GM15510 (cell line): Measurements from ENCODE around the gene RAB31.

Experiments used
- POLR2A ChIP-seq: IDR thresholded peaks from 3 replicates; pipeline ENCODE4 v1.6.1; 2011; ENCODE audit warnings: borderline replicate concordance; ENCODE audit not compliant: insufficient read length; ENCODE audit errors: extremely low read depth

RAB31 gene

GRCh38 chr18:9829397-9829712 lies 121.3 kb downstream of the RAB31 start:
- TF ChIP-seq POLR2A, result no peak

GRCh38 chr18:9831036-9831722 lies 123.1 kb downstream of the RAB31 start:
- TF ChIP-seq POLR2A, result no peak

GRCh38 chr18:9831723-9832199 lies 123.7 kb downstream of the RAB31 start:
- TF ChIP-seq POLR2A, result no peak

- TF ChIP-seq POLR2A, result no peak
These were observed 124.8 kb downstream of the RAB31 start for GRCh38 chr18:9832871-9833270.

DNA sequence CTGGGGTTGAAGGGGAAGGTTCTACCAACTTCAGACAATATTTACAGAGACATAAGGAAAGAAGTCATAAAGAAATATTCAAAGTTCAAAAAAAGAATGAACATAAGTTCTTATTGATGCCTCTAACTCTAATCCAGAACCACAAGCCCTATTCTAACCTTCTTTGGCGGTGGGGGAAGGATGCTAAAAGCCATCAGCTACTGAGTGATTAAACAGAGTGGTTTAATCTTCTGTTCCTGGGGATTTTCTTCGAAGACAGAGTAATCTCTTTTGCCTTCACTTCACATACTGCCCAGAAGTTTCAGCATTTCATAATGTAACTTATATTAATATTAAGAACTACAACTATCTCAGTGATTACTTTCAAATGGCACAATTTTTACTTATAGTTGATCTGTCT lies 126.5 kb downstream of the RAB31 start:
- TF ChIP-seq POLR2A, result no peak

- TF ChIP-seq POLR2A, result no peak
These were observed 127.1 kb downstream of the RAB31 start for GRCh38 chr18:9835113-9835755.

GRCh38 chr18:9835825-9836224 lies 127.7 kb downstream of the RAB31 start:
- no peak for TF ChIP-seq POLR2A

DNA sequence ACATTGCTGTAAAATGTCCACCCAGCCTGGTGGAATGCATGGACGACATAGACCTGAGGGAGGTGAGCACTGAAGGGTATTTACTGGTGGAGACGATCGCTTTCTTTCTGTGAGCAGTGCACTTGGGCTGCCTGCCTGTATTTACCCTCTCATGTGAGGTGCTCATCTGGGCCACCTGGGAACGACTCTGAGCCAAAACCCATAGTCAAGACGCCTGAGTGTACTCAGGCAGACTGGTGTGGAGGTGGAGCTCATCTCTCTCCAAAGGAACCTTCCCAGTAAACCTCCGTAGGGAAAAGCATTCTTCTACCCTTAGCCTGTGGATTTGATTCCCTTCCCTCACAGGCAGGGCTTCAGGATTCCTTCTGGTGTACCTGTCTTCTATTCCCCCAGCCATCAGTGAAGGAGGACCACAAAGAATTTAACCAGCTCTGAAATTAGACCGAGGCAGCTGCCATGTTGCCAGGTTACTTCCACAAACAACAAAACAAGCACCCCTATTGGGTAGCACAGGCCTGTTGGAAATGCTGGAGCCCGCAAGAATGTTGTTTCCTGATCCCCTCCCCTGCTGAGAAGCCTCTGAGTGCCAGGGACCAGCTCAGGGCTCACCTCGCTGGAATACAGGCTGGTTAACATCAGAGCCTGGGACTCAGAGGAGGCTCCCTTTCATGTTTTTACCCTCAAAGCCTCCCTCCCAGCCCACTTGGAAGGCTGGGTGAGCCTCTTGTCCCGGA lies 130.2 kb downstream of the RAB31 start:
- TF ChIP-seq POLR2A, result no peak

DNA sequence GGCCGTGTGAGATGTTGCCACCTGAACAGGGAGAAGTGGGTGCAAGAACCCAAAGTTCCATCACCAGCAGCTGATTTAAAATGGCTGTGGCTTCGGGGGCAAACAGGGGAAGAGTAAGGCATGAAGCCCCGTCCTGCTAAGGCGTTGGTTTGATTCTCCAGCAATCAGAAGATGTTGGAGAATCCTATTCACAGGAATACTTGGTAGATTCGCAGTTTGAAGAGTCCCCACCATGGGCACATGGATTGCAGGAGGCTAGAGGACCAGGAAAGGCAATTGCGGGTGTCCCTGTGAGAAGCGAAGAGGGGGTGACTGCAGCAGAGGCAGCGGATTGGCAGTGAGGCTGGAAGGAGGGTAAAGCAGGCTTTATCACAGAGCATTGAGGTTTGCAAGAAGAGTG lies 131.1 kb downstream of the RAB31 start:
- TF ChIP-seq POLR2A, result no peak

GRCh38 chr18:9839853-9840252 lies 131.8 kb downstream of the RAB31 start:
- TF ChIP-seq POLR2A, result no peak

- no peak for TF ChIP-seq POLR2A
These were observed 133.7 kb downstream of the RAB31 start for GRCh38 chr18:9841752-9842151.

DNA sequence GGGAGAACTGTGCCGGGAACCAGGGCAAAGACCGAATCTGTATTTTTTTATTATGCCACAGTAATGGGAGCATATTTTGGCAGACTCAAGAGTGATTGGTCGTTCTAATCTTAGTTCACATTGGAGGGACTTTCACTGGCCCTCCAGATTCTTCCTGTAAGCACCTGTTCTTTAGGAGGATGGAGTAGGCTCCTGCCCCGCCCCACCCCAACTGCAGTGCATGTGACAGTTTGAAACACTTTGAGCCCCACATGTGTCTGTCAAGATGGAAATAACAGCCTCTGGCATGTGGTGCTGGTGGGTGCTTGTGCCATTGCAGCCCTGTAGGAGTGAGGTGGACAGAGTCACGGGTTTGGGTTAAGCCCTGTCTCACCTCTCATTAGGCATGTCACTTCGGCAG lies 134.3 kb downstream of the RAB31 start:
- no peak for TF ChIP-seq POLR2A

- TF ChIP-seq POLR2A, result no peak
These were observed 137.2 kb downstream of the RAB31 start for GRCh38 chr18:9845256-9845655.

DNA sequence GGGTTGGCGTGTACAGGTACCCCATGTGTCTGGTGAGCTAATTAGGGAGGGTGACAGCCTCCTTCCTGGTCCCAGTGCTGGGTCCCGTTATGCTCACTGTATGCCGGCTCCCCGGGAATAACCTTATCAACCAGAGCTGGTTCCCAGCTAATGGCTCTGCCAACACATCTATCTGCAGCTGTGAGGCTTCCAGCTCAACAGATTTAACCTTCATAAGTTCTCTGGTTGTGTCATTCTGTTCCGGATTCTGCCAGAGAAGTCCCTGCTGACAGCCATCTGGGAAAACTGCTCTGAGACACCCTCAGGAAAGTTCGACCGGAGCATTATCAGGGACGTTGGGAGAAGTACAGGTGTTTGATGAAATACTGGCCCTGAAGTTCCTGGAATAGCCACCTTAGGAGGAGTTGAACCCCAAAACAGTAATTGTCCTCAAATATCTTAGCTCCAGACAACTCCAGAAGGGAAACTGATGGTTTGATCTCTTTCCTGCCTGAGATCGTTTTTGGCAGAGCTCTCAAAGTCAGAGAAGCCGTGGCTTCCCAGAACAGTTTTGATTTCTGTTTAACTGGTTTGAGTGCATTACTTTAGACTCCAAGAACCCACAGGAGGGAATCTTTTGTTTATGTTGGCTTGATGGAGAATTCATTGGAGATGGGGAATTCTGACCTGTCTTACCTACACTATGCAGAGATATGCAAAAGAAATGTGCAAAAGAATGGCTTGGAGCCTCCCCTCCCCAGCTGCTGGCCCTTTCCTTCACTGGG lies 138.2 kb downstream of the RAB31 start:
- TF ChIP-seq POLR2A, result no peak
